OCI-LY1 (cell line): Measurements from ENCODE around the gene SLAIN1.

Source experiments
- H2AFZ ChIP-seq: fragments of 200-600 bp; sonication (generic), shearing (Covaris generic); 2 replicates; pipeline ENCODE4 v1.6.0; 2014; ENCODE audit warnings: antibody characterized with exemption, mild to moderate bottlenecking, low read length
- H3F3A ChIP-seq: fragments of 200-600 bp; sonication (generic), shearing (Covaris generic); 2 replicates; pipeline ENCODE4 v1.6.0; 2014; ENCODE audit warnings: mild to moderate bottlenecking, antibody characterized with exemption, low read length, moderate library complexity; ENCODE audit not compliant: insufficient read depth
- H3K27ac ChIP-seq: fragments of 200-600 bp; sonication (generic); 2 replicates; pipeline ENCODE4 v1.5.1; 2014; ENCODE audit warnings: low read length, mixed run types, mild to moderate bottlenecking, low read depth; ENCODE audit not compliant: poor library complexity, severe bottlenecking
- H3K27me3 ChIP-seq: fragments of 200-600 bp; sonication (generic); 2 replicates; pipeline ENCODE4 v1.6.0; 2014; ENCODE audit warnings: antibody characterized with exemption, mild to moderate bottlenecking, low read length, moderate library complexity; ENCODE audit not compliant: insufficient read depth
- H3K36me3 ChIP-seq: fragments of 200-600 bp; sonication (generic); 2 replicates; pipeline ENCODE4 v1.6.1; 2014; ENCODE audit warnings: mild to moderate bottlenecking, antibody characterized with exemption, low read length, moderate library complexity, mixed read lengths; ENCODE audit not compliant: insufficient read depth
- H3K4me1 ChIP-seq: fragments of 200-600 bp; sonication (generic); 2 replicates; pipeline ENCODE4 v1.5.1; 2014; ENCODE audit warnings: mild to moderate bottlenecking, low read length, moderate library complexity; ENCODE audit not compliant: insufficient read depth, severe bottlenecking
- H3K4me2 ChIP-seq: fragments of 200-600 bp; sonication (generic), shearing (Covaris generic); 2 replicates; pipeline ENCODE4 v1.6.1; 2014; ENCODE audit warnings: low read length
- H3K4me3 ChIP-seq: fragments of 200-600 bp; sonication (generic); 2 replicates; pipeline ENCODE4 v1.5.1; 2014; ENCODE audit warnings: low read length, low read depth, mild to moderate bottlenecking, mixed read lengths; ENCODE audit not compliant: poor library complexity, severe bottlenecking
- H3K79me2 ChIP-seq: fragments of 200-600 bp; shearing (Covaris generic); 2 replicates; pipeline ENCODE4 v1.6.1; 2016; ENCODE audit warnings: mixed run types, low read length, mixed read lengths; ENCODE audit not compliant: insufficient read depth
- H3K9ac ChIP-seq: fragments of 200-600 bp; sonication (generic), shearing (Covaris generic); 2 replicates; pipeline ENCODE4 v1.6.1; 2014; ENCODE audit warnings: mild to moderate bottlenecking, low read length, mixed read lengths
- H3K9me2 ChIP-seq: fragments of 200-600 bp; sonication (generic), shearing (Covaris generic); 2 replicates; pipeline ENCODE4 v1.6.1; 2014; ENCODE audit warnings: low read depth, mild to moderate bottlenecking, low read length, mixed read lengths
- H3K9me3 ChIP-seq: fragments of 200-600 bp; shearing (Covaris generic); 2 replicates; pipeline ENCODE4 v1.6.1; 2014; ENCODE audit warnings: low read length, mixed read lengths
- H4K20me1 ChIP-seq: fragments of 200-600 bp; sonication (generic), shearing (Covaris generic); 2 replicates; pipeline ENCODE4 v1.6.0; 2016; ENCODE audit warnings: mild to moderate bottlenecking, low read length; ENCODE audit not compliant: insufficient read depth
- CTCF ChIP-seq: fragments of 200-600 bp; sonication (generic), shearing (Covaris generic); IDR thresholded peaks from 2 replicates; pipeline ENCODE4 v1.5.1; 2017; ENCODE audit warnings: mild to moderate bottlenecking, antibody characterized with exemption, low read length, moderate library complexity, mixed read lengths
- EZH2 ChIP-seq: fragments of 200-600 bp; sonication (generic), shearing (Covaris generic); IDR thresholded peaks from 2 replicates; pipeline ENCODE4 v1.8.0; 2017; ENCODE audit warnings: borderline replicate concordance, mixed run types, mild to moderate bottlenecking, antibody characterized with exemption, low read length, moderate library complexity, mixed read lengths

SLAIN1 gene

DNA sequence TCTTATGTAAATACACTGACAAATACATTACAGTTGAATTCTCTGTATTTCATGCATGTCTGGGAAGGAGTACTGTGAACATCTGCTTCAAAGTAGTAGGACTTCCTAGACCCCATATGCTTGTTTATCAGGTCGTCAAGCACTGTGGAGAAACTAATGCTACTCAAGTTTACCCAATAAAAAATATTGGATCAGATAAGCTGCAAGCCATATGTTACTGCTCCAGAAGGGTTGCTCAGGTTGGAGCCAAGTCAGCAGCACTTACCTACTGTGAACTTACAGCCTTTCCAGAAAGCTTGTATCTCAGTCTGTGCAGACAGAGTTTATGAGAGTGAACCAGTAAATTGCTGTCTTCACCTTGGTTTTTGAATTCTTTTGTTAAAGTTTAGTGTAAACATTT is 36.2 kb downstream of the SLAIN1 start:
- no peaks in the 10 kb centered on the region for H3K27me3 ChIP-seq
- H3K36me3 ChIP-seq, result peaks cover 11% of the 10 kb centered on the region; the same call in 1 of the 2 replicates
- no peak overlapping the region for H3K27ac ChIP-seq
- no peak overlapping the region for H3K4me3 ChIP-seq
- no peak overlapping the region for H2AFZ ChIP-seq
- H3K9ac ChIP-seq, result no peak overlapping the region
- no peaks in the 10 kb centered on the region for H3K79me2 ChIP-seq
- no peaks in the 10 kb centered on the region for H3F3A ChIP-seq
- H3K9me3 ChIP-seq, result no peaks in the 10 kb centered on the region
- no peaks in the 10 kb centered on the region for H3K9me2 ChIP-seq
- no peaks in the 10 kb centered on the region for H4K20me1 ChIP-seq
- TF ChIP-seq EZH2 (no peak), CTCF (no peak)
- no peaks in the 10 kb centered on the region for H3K4me1 ChIP-seq
- no peak overlapping the region for H3K4me2 ChIP-seq

DNA sequence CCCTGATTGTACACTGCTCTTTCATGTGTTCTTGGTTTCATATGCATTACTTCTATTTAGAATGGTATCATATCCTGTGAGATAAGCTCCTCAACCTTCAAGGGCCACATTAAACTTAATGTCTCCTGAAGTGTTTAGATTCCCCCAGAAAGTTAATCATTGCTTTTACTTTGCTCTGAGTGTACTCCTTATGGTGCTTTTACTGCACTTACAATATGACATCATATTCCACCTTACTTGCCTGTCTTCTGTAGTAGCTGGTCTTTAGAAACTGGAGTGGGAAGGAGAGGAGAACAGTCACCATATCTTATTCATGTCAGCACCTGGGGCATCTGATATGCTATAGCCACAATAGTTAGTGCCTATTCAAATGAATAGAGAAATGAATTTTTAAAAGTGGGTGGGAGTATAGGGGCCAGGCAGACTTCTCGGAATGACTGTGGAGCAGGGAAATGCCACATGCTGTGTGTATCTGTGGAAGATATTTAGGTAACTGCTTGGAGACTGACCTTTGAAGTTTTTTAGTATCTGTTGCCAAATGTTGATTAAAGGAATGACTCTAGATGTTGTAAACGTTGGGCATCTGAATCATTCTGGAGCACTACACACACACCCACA is 40.2 kb downstream of the SLAIN1 start:
- Histone ChIP-seq H3K4me3 (no peak overlapping the region), H3K27ac (no peak overlapping the region), H3K4me2 (no peak overlapping the region), H2AFZ (no peak overlapping the region), H3K9me2 (no peaks in the 10 kb centered on the region), H3K9me3 (no peaks in the 10 kb centered on the region), H3K9ac (no peak overlapping the region), H4K20me1 (no peaks in the 10 kb centered on the region), H3F3A (no peaks in the 10 kb centered on the region), H3K4me1 (no peaks in the 10 kb centered on the region), H3K27me3 (no peaks in the 10 kb centered on the region), H3K79me2 (no peaks in the 10 kb centered on the region), H3K36me3 (no peaks in the 10 kb centered on the region)
- TF ChIP-seq CTCF (no peak), EZH2 (no peak)

DNA sequence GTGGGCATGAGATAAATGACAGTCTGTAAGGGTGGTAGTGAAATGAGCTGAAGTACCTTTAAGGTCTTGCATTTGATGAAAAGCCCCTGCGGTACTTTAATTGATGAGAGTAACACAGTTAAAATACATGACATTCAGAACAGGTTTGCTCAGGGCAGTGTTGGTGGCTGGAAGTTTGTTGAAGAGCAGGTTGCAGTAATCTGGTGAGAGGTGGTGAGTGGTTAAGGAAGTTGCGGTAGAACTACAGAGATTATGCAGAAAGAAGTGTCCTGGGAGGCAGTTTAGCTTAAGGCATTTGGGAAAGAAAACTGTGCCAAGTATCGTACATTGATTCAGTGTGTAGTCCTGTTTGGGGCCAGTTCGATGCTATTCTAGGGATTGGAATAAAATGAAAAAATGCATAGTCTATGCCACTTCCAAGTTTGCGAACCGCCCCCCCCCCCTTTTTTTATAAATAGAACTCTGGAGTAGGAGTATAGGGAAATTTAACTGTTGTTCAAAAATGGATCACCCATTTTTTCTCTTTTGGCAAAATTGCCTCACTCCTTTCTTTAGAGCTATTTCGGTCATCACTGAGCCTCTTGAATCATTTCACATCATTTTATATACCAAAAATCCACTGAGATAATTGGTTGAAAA is 42.7 kb downstream of the SLAIN1 start:
- H3K36me3 ChIP-seq, result peaks cover 18% of the 10 kb centered on the region; the same call in 1 of the 2 replicates
- H3K9ac ChIP-seq, result no peak overlapping the region
- TF ChIP-seq CTCF (no peak), EZH2 (no peak)
- H4K20me1 ChIP-seq, result no peaks in the 10 kb centered on the region
- no peaks in the 10 kb centered on the region for H3K79me2 ChIP-seq
- H3K27me3 ChIP-seq, result no peaks in the 10 kb centered on the region
- no peak overlapping the region for H3K4me2 ChIP-seq
- no peaks in the 10 kb centered on the region for H3K4me1 ChIP-seq
- H2AFZ ChIP-seq, result no peak overlapping the region
- H3K9me3 ChIP-seq, result no peaks in the 10 kb centered on the region
- no peak overlapping the region for H3K4me3 ChIP-seq
- no peaks in the 10 kb centered on the region for H3K9me2 ChIP-seq
- no peak overlapping the region for H3K27ac ChIP-seq
- no peaks in the 10 kb centered on the region for H3F3A ChIP-seq
